Activated CD4-positive, CD25-positive, alpha-beta regulatory T cell treated with anti-CD3 and anti-CD28 coated beads, Interleukin-2, amount 50 U/mL, for 24 hours (primary cell): ENCODE data around the gene FBL.
A peak's percentile ranks its signal among the peaks of the same experiment; 100 is the strongest.
"Not testable (repeated sequence)": the region's sequence is repeated elsewhere in the genome, so short reads cannot be mapped to it uniquely, and the experiment has no call there.

Experiments used
- ATAC-seq, 2 donors: fragments of 150-1000 bp; cut with Tn5 transposase; one replicate each; pipeline ENCODE4 v1.10.0; 2021; ENCODE audit warnings: mild to moderate bottlenecking in 1 of 2, moderate library complexity in 1 of 2

Gene FBL

DNA sequence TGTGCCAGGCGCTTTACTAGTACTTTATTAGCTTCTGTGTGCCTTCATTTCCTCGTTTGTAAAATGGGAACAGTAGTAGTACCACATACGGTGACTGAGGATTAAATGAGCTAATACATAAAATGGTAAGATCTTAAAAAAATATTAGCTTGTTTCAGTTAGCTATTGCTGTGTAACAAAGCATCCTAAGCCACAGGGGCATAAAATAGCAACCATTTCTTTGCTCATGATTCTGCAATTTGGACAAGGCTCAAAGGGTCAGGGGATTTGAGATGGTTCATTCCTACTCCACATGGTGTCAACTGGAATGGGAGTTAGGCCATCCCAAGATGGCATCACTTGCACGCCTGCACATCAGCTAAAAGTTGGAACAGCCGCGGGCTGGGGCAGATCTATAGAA lies 25.5 kb downstream of the FBL start:
- no peak for ATAC-seq

DNA sequence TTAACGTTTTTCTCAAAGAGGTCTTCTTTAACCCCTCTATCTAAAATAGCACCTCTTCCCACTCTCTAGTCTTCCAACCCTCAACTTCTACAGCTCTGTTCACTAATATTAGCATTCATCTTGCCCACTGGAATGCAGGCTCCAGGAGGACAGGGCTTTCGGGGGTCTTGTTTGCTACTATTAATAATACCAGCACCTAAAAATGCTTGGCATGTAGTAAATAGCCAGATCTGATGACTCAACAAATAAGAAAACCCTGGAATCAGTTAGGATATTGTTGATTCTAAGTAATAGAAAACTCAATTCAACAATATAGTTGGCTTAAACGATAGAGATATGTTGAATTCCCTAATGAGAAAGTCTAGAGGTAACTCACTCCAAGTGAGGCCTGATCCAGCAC lies 26.4 kb downstream of the FBL start:
- no peak for ATAC-seq

DNA sequence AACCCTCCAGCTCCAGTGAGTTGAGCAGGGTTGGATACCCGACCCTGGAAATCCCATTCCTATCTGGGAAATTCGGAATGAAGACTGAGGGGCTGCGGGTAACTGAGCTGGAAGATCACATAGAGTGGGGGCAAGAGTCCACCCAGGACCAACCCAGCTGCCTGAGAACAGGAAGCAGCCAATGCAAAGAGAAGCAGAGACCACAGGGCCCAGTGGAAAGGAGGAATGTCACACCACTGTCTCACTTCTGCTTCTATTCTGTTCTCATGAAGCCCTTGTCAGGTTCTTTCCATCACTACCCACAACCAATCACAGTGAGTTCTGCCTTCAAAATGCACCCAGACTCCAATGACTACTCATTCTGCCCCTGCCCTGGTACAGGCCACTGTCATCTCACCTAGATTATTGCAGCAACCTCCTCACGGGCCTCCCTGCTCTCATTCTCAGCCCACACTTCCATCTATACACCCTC lies 27.5 kb downstream of the FBL start:
- peak in 1 of 2 donors; percentile 49 for ATAC-seq

DNA sequence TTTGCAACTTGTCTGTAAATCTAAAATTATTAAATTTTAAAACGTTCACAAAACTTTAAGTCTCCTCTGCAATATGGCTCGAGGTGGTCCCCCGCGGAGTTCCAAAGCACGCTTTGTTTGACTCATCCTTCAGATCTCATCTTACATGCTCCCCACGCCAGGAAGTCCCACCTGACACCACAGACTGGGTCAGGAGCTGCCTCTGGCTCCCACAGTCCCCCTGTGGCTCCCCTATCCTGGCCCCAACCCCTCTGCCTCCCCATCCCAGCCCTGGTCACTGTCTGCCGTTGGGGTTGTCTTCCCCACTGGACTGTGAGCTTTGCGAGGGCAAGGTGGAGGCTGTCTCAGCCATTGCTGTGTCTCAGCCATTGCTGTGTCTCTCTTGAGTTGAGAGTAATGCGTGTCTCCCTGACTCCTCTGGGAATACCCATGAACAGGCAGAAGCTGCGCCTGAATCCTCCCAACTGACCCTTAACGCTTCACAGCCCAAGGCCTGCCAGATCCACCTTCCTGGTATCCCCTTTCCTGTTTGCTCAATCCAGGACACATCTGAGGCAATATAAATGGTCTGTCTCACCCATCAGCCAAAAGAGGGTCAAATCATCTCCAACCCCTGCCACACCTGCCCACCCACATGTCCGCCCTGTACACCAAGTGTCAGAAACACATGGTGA lies 28.2 kb downstream of the FBL start:
- no peak for ATAC-seq

DNA sequence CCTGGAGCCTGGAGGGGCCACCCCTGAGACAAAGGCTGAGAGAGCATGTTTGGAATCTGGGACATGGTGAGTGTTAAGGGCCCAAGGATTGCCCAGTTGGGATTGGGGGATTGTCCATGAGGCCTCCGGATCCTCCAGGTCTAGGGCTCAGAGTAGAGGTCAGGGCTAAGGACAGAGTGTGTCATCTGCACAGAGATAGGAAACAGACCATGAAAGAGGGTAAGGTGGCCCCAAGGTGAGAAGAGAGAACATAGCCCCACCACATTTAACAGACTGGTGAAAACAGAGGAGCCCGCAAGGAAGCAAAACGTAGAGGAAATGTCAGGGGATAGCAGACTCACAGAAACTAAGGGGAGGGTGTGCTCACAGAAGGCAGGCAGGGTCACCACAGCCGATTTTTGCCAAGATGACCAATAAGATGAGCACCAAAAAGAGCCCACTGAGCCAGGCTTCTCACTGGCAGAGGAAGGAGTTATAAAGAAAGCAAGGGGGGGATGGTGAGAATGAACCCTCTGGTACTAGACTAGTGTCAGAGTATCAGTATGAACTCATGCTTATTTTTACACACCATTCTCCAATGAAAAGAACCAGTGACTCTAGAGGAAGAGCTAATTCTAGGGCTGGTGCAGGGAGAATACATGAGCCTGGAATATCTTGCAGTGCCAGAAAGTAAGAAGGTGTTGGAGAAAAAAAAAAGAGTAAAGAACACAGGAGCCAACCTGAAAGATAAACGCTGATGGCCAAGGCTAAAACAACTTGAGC lies 29.7 kb downstream of the FBL start:
- no peak for ATAC-seq

DNA sequence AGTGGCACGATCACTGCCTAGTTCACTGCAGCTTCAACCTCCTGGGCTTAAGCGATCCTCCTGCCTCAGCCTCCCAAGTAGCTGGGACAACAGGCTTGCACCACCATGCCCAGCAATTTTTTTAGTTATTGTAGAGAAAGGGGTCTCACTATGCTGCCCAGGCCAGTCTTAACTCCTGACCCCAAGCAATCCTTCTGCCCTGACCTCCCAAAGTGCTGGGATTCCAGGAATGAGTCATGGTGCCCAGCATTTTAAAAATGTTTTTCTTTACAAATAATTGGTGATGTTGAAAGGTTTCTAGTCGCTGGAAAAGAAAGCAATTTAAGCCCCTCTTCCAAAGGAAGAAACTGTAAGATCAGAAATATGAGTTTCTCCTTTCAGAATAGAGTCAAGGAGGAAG lies 31.6 kb downstream of the FBL start:
- no peak for ATAC-seq

DNA sequence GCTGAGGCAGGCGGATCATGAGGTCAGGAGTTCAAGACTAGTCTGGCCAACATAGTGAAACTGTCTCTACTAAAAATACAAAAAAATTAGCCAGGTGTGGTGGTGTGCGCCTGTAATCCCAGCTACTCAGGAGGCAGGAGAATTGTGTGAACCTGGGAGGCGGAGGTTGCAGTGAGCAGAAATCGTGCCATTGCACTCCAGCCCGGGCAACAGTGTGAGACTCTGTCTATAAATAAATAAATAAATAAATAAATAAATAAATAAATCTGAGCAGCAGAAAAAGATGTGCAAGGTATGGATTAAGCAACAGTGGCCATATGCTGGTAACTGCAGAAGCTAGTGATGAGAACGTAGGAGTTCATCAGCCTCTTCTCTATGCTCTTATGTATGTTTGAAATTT lies 32.1 kb downstream of the FBL start:
- ATAC-seq = not testable (repeated sequence)

DNA sequence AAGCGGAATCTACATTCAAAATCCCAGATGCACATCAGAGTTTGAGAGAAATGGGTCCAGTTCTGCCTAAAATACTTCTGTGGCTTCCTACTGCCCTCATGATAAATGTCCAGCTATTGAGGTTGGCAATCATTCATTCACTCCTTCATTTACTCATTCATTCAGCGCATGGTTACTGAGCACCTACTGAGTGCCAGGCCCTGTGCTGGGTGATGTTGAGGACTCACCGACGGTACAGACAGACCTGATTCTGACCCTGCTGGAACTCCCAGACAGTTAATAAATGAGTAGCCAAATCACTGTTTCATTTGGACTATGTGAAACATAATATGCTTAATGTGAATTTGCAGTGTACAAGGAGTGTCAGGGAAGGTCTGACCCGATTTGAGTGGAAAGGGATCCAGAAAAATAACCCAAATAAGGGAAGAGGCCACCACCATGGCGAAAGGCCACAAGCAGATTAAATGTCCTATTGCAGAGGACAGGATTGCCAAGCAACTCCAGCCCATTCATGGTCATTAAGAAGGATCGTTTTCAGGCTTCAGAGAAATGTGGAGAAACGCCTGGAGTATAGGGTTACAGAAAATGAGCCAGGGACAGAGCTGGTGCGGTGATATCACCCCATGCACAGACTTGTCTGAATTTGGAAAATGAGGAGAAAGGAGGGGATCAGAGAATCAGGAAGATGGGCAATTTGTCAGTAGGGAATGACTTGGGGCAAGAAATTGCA lies 32.8 kb downstream of the FBL start:
- no peak for ATAC-seq

DNA sequence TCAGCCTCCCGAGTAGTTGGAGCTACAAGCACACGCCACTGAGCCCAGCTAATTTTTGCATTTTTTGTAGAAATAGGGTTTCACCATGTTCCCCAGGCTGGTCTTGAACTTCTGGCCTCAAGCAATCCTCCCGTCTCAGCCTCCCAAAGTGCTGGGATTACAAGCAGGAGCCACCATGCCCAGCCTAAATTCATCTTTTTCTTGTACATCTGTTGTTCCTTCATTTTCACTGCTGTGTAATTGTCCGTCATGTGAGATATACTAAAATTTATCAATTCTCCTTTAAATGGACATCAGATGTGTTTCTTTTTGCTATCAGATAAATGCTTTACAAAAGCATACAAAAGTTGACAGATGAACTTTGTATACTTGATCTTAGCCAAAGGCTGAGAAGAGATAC lies 35.1 kb downstream of the FBL start:
- ATAC-seq = no peak

DNA sequence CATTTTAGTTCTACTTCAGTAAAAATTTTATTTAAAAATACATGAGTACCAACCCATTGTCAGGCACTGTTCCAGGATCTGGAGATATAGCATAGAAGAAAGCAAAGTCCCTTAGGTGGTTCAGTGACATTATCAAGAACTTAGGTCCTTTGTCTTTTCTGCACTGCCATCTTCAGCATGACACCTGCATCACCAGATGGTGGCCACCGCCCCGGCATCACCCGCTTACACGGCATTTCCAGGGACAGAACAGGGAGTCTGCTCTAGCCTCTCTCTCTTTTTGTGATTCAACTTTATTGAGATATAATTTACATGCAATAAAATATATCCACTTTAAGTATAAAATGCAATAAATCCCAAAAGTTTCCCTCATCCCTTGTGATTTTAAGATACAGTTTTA lies 35.8 kb downstream of the FBL start:
- ATAC-seq = no peak

DNA sequence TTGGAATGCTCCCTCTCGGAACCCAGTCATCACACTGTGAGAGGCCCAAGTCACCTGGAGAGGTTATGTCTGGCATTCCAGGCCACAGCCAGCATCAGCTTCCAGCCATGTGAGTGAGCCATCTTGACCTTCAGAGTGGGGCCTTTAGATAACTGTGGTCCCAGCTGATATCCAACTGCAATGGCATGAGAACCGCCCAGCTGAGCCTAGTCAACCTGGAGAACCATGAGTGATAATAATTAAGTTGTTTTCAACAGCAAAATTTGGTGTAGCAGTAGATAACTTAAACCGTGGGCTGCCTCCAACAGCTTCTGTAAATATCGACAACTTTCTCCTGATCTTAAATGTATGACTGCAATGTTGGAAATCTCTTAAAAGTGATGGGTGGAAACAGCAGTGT lies 36.8 kb downstream of the FBL start:
- no peak for ATAC-seq

DNA sequence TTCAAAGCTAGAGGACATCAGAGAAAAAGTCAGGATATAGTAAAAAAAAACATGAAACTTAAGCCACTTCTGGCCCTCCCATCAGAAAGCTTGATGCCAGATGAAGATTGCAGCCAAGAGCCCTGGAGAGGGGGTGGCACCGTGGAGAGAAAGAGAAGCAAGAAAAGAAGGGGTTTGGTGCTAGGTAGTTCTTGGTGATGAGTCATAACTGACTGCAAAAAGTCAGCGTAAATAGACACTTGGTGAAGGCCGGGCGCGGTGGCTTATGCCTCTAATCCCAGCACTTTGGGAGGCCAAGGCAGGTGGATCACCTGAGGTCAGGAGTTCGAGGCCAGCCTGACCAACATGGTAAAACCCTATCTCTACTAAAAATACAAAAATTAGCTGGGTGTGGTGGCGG lies 37.5 kb downstream of the FBL start:
- ATAC-seq = not testable (repeated sequence)

DNA sequence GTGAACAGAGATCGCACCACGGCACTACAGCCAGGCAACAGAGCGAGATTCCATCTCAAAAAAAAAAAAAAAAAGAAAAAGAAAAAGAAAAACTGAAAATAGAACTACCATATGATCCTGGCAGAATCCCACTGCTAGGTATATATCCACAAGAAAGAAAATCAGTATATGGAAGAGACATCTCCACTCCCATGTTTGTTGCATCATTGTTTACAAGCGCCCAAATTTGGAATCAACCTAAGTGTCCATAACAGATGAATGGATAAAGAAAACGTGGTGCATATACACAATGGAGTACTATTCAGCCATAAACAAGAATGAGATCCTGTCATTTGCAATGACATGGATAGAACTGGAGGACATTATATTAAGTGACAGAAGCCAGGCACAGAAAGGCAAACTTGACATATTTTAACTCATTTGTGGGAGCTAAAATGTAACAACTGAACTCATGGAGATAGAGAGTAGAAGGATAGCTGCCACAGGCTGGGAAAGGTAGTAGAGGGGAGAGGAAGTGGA lies 38.3 kb downstream of the FBL start:
- no peak for ATAC-seq

DNA sequence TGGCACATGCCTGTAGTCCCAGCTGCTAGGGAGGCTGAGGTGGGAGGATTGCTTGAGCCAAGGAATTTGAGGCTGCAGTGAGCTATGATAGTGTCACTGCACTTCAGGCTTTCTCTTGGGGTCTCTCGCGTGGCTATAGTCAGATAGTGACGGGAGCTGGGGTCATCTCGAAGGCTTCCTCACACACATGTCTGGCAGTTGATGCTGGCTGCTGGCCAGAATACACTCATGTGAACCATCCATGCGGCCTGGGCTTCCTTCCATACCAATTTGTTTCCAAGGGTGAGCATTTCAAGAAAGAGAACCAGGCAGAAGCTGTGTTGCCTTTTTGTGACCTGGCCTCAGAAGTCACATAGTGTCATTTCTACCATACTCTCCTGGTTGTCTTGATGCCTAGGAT lies 41.1 kb downstream of the FBL start:
- ATAC-seq = no peak

DNA sequence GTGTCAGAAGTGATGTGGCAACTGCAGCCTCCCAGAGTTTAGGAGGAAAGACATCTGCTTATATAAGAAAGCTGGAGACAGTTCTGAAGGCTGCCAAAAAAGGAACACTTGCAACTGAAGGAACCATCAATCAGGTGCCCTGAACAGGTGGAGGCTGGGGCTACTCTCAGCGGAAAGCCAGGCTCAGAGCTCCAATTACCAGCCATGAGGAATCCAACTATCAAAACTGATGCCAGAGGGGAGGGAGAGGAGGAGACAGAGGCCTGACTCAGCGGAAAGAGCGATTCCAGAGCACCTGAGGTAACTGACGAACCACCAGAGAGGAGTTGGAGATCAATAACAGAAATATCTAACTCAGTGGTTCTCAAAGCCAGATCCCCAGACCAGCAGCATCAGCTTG lies 43.2 kb downstream of the FBL start:
- ATAC-seq = no peak

DNA sequence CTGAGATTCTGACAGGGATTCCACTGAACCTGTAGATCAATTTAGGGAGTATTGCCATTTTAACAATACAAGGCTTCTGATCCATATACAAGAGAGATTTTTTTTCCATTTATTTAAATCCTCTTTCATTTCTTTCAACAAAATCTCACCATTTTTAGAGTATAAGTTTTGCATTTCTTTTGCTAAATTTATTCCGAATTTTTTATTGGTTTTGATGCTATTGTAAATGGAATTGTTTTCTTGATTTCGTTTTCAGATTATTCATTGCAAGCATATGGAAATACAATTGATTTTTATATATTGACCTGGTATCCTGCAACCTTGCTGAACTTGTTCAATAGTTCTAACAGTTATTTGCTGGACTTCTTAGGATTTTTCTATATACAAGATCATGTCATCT lies 49.1 kb downstream of the FBL start:
- no peak for ATAC-seq

DNA sequence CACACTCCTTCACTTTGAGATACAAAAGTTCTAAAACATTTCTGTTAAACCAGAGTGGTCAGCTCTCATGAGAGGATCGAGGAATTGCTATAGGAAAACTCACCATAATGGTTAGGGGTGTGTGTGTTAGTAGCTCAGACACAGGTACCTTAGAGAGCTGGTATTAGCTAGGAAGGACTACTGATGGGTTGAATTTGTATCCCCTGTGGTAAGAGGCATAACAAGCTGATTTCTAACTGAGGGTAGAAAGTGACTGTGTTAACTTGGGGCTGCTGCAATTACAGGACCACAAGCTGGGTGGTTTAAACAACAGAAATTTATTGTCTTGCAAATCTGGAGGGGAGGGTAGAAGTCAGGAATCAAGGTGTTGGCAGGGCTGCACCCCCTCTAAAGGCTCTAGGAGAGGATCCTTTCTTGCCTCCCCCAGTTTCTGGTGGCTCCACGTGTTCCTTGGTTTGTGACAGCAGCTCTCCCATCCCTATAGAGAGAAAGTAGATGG lies 50.1 kb downstream of the FBL start:
- no peak for ATAC-seq

DNA sequence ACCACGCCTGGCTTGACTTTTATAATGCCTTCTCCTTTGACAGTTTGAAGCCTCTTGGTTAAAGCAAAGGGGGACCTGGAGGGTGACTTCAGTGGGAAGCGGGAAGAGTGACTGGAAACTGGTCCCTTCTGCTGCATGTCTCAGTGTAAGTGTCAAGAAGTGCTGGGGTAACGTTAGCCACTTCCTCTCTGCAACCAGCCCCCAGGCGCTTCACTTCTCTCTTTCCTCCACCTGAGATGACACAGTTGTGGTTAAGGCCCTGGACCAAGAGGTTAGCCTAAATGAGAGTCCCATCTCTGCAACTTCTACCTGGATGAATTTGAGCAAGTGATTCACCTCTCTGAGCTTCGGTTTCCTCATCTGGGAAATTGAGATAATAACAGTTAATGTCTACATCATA lies 51.2 kb downstream of the FBL start:
- ATAC-seq = no peak

DNA sequence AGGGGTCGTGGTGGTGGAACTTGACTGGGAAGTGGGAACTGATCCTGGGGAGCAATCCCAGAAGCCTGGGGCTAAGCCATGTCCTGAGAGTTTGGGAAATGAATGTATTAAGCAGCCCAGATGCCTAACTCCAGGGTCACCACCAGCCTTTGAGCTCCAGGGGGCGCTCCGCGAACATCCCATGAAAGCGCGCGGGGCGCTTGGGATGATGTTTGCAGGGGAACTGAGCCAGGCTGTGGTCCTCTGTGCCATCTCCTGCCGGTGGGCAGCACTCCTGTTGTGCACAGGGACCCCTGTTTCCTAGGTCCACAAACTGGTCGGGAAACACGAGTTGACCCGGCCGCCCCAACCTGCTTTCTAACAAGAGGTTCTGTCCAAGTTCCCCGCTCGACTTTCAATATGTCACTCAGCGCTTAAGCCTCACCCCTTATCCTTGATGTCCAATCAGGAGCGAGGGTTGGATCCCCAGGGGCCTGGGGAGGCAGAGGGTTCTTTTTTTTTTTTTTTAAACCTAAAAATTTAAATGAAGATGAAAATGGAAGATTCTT lies 53.1 kb downstream of the FBL start:
- ATAC-seq = peak; percentile 93 to 95

DNA sequence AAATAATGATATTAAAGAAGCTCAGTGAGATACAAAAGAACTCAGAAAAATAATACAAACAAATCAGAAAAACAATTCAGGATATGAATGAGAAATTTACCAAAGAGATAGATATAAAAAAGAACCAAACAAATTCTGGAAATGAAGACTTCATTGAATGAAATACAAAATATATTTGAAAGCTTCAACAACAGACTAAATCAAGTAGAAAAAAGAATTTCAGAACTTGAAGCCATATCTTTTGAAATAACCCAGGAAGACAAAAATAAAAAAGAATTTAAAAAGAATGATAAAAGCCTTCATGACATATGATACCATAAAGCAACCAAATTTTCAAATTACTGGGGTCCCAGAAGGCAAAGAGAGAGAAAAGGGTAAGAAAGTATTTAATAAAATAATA lies 57.9 kb downstream of the FBL start:
- no peak for ATAC-seq
